HL-60 (cell line): Measurements from ENCODE around the gene ENTPD2.
"Not testable (repeated sequence)": the region's sequence is repeated elsewhere in the genome, so short reads cannot be mapped to it uniquely, and the experiment has no call there.

Source experiments
- DNase-seq, 2 experiments: peaks; one replicate each; pipeline ENCODE4 v3.0.0-alpha.2; 2010 to 2020; ENCODE audit warnings: low read depth in 1 of 2, low spot score in 1 of 2
- H3K27ac ChIP-seq: fragments of 250-450 bp; sonication (Bioruptor Pico); replicated peaks from 2 replicates; pipeline ENCODE4 v1.5.1; 2020; ENCODE audit warnings: mild to moderate bottlenecking, moderate library complexity
- H3K27me3 ChIP-seq: fragments of 250-450 bp; sonication (Bioruptor Pico); 2 replicates; pipeline ENCODE4 v1.5.1; 2021; ENCODE audit warnings: mild to moderate bottlenecking, moderate library complexity; ENCODE audit not compliant: insufficient read depth, poor library complexity, severe bottlenecking
- H3K4me3 ChIP-seq: replicated peaks from 2 replicates; pipeline ENCODE4 v1.5.1; 2011; ENCODE audit warnings: mild to moderate bottlenecking, control low read depth, low read length; ENCODE audit not compliant: insufficient read depth
- CTCF ChIP-seq: IDR thresholded peaks from one replicate; pipeline ENCODE4 v1.5.1; 2011; ENCODE audit warnings: low read length, control low read depth, inconsistent platforms; ENCODE audit not compliant: insufficient read depth
- GABPA ChIP-seq: IDR thresholded peaks from 2 replicates; pipeline ENCODE4 v1.6.1; 2012; ENCODE audit warnings: low read depth
- POLR2AphosphoS5 ChIP-seq: IDR thresholded peaks from 2 replicates; pipeline ENCODE4 v1.6.1; 2012; ENCODE audit warnings: low read depth
- REST ChIP-seq: IDR thresholded peaks from 2 replicates; pipeline ENCODE4 v1.6.1; 2012; ENCODE audit warnings: low read depth; ENCODE audit not compliant: insufficient replicate concordance
- SPI1 ChIP-seq: IDR thresholded peaks from 2 replicates; pipeline ENCODE4 v1.6.1; 2012; ENCODE audit warnings: low read depth, mild to moderate bottlenecking, borderline replicate concordance

The ENTPD2 gene

GRCh38 chr9:137034709-137035506, 19.0 kb downstream of the ENTPD2 start:
- Histone ChIP-seq H3K27ac (peak overlapping the region; percentile 84), H3K4me3 (peak overlapping the region; percentile 88), H3K27me3 (no peaks in the 10 kb centered on the region)
- no peak for TF ChIP-seq REST
- peak; percentile 47; the same call in 1 of the 2 replicates for TF ChIP-seq POLR2AphosphoS5
- TF ChIP-seq CTCF, result peak; percentile 81
- peak; percentile 82 to 93 for DNase-seq

GRCh38 chr9:137034039-137034708, 19.7 kb downstream of the ENTPD2 start:
- Histone ChIP-seq H3K27me3 (no peaks in the 10 kb centered on the region), H3K27ac (peak overlapping the region; percentile 98), H3K4me3 (peak overlapping the region; percentile 88)
- TF ChIP-seq CTCF (no peak), POLR2AphosphoS5 (peak; percentile 37)
- DNase-seq, result peak; percentile 95

- H3K27me3 ChIP-seq, DNase-seq: not testable (repeated sequence)
- peak overlapping the region; percentile 98 for H3K27ac ChIP-seq
- H3K4me3 ChIP-seq, result peak overlapping the region; percentile 88
Measured at GRCh38 chr9:137033481-137033880, 20.4 kb downstream of the ENTPD2 start.

GRCh38 chr9:137032858-137033257, 21.0 kb downstream of the ENTPD2 start:
- TF ChIP-seq CTCF (no peak), SPI1 (no peak), GABPA (no peak), REST (no peak), POLR2AphosphoS5 (peak; percentile 48)
- Histone ChIP-seq H3K4me3 (peak overlapping the region; percentile 88), H3K27ac (peak overlapping the region; percentile 98), H3K27me3 (no peaks in the 10 kb centered on the region)
- DNase-seq, result peak; percentile 97 to 98
